DND-41 (cell line): ENCODE data around the gene CYP19A1.

Source experiments
- ATAC-seq: fragments of 200-7000 bp; cut with Tn5 transposase; 3 replicates; pipeline ENCODE4 v1.9.1; 2021; ENCODE audit warnings: low read depth; ENCODE audit not compliant: insufficient read depth
- DNase-seq: peaks from one replicate; pipeline ENCODE4 v3.0.0-alpha.2; 2020
- H2AFZ ChIP-seq: 2 replicates; pipeline ENCODE4 v1.6.0; 2012; ENCODE audit warnings: low read depth, low read length
- H3K27ac ChIP-seq: 2 replicates; pipeline ENCODE4 v1.5.1; 2012; ENCODE audit warnings: low read length, inconsistent platforms
- H3K27me3 ChIP-seq: fragments of 200-600 bp; sonication (generic); 2 replicates; pipeline ENCODE4 v1.6.0; 2012; ENCODE audit warnings: low read length, mild to moderate bottlenecking, inconsistent platforms; ENCODE audit not compliant: insufficient read depth, poor library complexity
- H3K36me3 ChIP-seq: 2 replicates; pipeline ENCODE4 v1.5.1; 2012; ENCODE audit warnings: low read length, inconsistent platforms; ENCODE audit not compliant: insufficient read depth
- H3K4me1 ChIP-seq: 2 replicates; pipeline ENCODE4 v1.5.1; 2012; ENCODE audit warnings: mild to moderate bottlenecking, low read length; ENCODE audit not compliant: insufficient read depth
- H3K4me2 ChIP-seq: 2 replicates; pipeline ENCODE4 v1.6.0; 2012; ENCODE audit warnings: mild to moderate bottlenecking, moderate library complexity, low read length, inconsistent platforms; ENCODE audit not compliant: insufficient read depth
- H3K4me3 ChIP-seq, 2 experiments: fragments of 200-600 bp in 1 of 2; shearing (Covaris generic) in 1 of 2; 2 replicates each; pipeline ENCODE4 v1.5.1; 2012 to 2016; ENCODE audit warnings: inconsistent platforms in 2 of 2, low read length in 2 of 2, mild to moderate bottlenecking in 2 of 2, low read depth in 1 of 2, moderate library complexity in 1 of 2
- H3K79me2 ChIP-seq: 2 replicates; pipeline ENCODE4 v1.6.0; 2012; ENCODE audit warnings: low read length, inconsistent platforms; ENCODE audit not compliant: insufficient read depth
- H3K9ac ChIP-seq: 2 replicates; pipeline ENCODE4 v1.6.0; 2012; ENCODE audit warnings: low read depth, mild to moderate bottlenecking, inconsistent platforms, low read length, moderate library complexity
- H3K9me3 ChIP-seq: 2 replicates; pipeline ENCODE4 v1.5.1; 2012; ENCODE audit warnings: low read length, moderate library complexity, mild to moderate bottlenecking, inconsistent platforms; ENCODE audit not compliant: insufficient read depth, severe bottlenecking
- H4K20me1 ChIP-seq: 2 replicates; pipeline ENCODE4 v1.6.0; 2012; ENCODE audit warnings: low read length; ENCODE audit not compliant: insufficient read depth
- EZH2 ChIP-seq: IDR thresholded peaks from 3 replicates; pipeline ENCODE4 v1.6.1; 2012; ENCODE audit warnings: borderline replicate concordance, low read depth, mild to moderate bottlenecking, moderate library complexity, low read length, inconsistent platforms; ENCODE audit not compliant: severe bottlenecking
- TF ChIP-seq, protein P1 (sequence below): IDR thresholded peaks from 2 replicates; pipeline ENCODE4 v1.5.1; 2012; ENCODE audit warnings: borderline replicate concordance, low read length, moderate library complexity, mild to moderate bottlenecking; ENCODE audit not compliant: poor library complexity, severe bottlenecking; ENCODE audit errors: extremely low read depth

The CYP19A1 gene

DNA sequence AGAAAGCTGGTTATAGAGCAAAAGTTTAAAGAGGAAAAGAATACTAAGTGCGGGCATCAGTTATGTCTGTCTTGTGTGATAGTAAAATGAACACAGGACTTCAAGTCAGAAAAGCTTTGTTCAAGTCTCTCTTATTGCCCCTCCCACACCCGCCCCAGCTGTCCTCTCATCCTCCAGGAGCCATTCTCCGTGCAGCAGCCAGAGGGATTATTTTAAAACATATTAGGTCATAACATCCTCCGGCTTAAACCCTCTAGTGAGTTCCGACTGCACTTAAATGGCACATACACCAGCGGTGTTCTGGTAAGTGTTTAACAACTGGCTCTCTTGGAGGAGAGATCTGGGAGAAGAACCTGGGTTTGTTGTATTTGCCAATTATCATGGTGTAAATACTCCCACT, 138.9 kb downstream of the CYP19A1 start:
- Histone ChIP-seq H3K27me3 (peaks cover 18% of the 10 kb centered on the region), H2AFZ (no peak overlapping the region), H3K4me3 (no peak overlapping the region), H3K4me2 (no peak overlapping the region), H3K9ac (no peak overlapping the region), H3K4me1 (no peaks in the 10 kb centered on the region), H3K9me3 (no peaks in the 10 kb centered on the region), H3K36me3 (no peaks in the 10 kb centered on the region), H3K27ac (no peak overlapping the region), H4K20me1 (no peaks in the 10 kb centered on the region), H3K79me2 (no peaks in the 10 kb centered on the region)
- DNase-seq (no peak), ATAC-seq (no peak)
- no peak for TF ChIP-seq EZH2
- TF ChIP-seq, protein P1, sequence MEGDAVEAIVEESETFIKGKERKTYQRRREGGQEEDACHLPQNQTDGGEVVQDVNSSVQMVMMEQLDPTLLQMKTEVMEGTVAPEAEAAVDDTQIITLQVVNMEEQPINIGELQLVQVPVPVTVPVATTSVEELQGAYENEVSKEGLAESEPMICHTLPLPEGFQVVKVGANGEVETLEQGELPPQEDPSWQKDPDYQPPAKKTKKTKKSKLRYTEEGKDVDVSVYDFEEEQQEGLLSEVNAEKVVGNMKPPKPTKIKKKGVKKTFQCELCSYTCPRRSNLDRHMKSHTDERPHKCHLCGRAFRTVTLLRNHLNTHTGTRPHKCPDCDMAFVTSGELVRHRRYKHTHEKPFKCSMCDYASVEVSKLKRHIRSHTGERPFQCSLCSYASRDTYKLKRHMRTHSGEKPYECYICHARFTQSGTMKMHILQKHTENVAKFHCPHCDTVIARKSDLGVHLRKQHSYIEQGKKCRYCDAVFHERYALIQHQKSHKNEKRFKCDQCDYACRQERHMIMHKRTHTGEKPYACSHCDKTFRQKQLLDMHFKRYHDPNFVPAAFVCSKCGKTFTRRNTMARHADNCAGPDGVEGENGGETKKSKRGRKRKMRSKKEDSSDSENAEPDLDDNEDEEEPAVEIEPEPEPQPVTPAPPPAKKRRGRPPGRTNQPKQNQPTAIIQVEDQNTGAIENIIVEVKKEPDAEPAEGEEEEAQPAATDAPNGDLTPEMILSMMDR: no peak

DNA sequence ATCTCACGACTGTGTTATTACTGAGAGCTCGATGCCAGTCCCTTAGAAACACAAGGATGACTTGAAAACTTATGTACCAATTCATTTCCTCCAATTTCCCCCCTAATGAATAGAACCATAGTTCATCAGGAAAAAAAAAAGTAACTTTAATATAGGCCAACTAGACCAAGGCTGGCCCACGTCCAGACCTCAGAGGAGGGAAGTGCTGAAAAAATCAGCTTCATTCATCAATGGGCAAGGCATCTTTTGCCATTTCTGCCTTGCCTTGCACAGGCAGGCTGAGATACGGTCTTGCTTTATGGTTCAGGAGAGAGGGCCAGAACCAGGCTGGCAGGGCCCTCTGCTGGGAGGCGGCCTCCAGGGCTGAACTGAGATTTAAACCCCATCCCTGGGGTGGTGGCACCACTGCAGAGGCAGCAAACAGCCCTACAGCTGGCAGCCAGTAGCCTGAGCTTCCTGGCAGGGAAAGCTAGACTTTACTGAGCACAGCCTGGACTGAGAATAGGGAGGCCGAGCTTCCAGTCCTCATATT, 139.6 kb downstream of the CYP19A1 start:
- no peak overlapping the region for H3K9ac ChIP-seq
- no peaks in the 10 kb centered on the region for H4K20me1 ChIP-seq
- no peak overlapping the region for H3K4me3 ChIP-seq
- H3K27me3 ChIP-seq: peaks cover 19% of the 10 kb centered on the region
- no peak overlapping the region for H2AFZ ChIP-seq
- no peak for ATAC-seq
- H3K79me2 ChIP-seq: no peaks in the 10 kb centered on the region
- H3K9me3 ChIP-seq: no peaks in the 10 kb centered on the region
- H3K4me2 ChIP-seq: no peak overlapping the region
- no peaks in the 10 kb centered on the region for H3K4me1 ChIP-seq
- H3K27ac ChIP-seq: no peak overlapping the region
- DNase-seq: no peak
- H3K36me3 ChIP-seq: no peaks in the 10 kb centered on the region
- TF ChIP-seq, protein P1: no peak
- no peak for TF ChIP-seq EZH2

DNA sequence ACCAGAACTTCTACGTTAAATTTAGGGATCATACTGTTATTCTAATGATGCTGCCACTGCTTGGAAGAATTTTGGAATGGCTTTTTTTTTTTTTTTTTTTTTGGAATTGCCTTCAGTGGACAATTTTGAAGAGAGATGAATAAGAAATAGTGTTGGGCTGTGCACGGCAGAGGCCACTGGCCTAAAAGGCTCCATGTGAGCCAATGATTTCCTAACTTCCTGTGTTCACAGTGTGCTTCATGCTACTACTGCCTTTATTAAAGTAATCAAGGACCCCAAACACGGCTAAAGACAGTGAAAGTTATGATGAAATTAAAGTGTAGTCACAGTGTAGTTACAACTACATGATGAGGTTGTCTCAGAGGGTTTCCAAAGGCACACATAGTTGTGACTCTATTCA, 142.9 kb downstream of the CYP19A1 start:
- H3K79me2 ChIP-seq: no peaks in the 10 kb centered on the region
- H3K9ac ChIP-seq: no peak overlapping the region
- H3K27ac ChIP-seq: no peak overlapping the region
- H3K4me3 ChIP-seq: no peak overlapping the region
- H3K4me2 ChIP-seq: no peak overlapping the region
- TF ChIP-seq, protein P1: no peak
- TF ChIP-seq EZH2: no peak
- no peaks in the 10 kb centered on the region for H4K20me1 ChIP-seq
- no peak overlapping the region for H2AFZ ChIP-seq
- no peaks in the 10 kb centered on the region for H3K36me3 ChIP-seq
- DNase-seq (no peak), ATAC-seq (no peak)
- H3K27me3 ChIP-seq: peaks cover 17% of the 10 kb centered on the region
- no peaks in the 10 kb centered on the region for H3K9me3 ChIP-seq
- no peaks in the 10 kb centered on the region for H3K4me1 ChIP-seq

DNA sequence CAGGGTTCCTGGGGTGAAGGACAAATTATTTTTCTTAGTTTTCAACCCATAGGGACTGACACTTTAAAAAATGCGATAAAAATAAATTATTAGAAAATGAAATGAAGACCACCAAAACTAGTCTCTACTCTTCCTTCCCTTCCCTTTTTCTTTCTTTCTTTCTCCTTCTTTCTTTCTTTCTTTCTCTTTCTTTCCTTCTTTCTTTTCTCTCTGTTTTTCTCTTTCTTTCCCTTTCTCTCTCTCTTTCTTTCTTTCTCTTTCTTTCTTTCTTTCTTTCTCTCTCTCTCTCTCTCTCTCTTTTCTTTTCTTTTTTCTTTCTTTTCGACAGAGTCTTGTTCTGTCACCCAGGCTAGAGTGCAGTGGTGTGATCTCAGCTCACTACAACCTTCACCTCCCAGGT, 144.4 kb downstream of the CYP19A1 start:
- Histone ChIP-seq H3K9me3 (no peaks in the 10 kb centered on the region), H3K27me3 (peaks cover 13% of the 10 kb centered on the region), H3K4me2 (no peak overlapping the region), H3K79me2 (no peaks in the 10 kb centered on the region), H3K36me3 (no peaks in the 10 kb centered on the region), H3K27ac (no peak overlapping the region), H2AFZ (no peak overlapping the region), H4K20me1 (no peaks in the 10 kb centered on the region; the same call in 1 of the 2 replicates), H3K4me3 (no peak overlapping the region), H3K9ac (no peak overlapping the region), H3K4me1 (no peaks in the 10 kb centered on the region)
- TF ChIP-seq, protein P1: no peak
- no peak for TF ChIP-seq EZH2
- DNase-seq (no peak), ATAC-seq (no peak)
